ENCODE results near the gene P2RX4. TPM values are rescaled to one million over a fixed set of nuclear protein-coding genes. Genes with fewer than 3 reads are reported as not detected.

Gene P2RX4
- total and polyA plus RNA-seq, 2 of the 4 experiments (the other 2 are of a cell fraction): 9.5 to 12.6 TPM

DNA sequence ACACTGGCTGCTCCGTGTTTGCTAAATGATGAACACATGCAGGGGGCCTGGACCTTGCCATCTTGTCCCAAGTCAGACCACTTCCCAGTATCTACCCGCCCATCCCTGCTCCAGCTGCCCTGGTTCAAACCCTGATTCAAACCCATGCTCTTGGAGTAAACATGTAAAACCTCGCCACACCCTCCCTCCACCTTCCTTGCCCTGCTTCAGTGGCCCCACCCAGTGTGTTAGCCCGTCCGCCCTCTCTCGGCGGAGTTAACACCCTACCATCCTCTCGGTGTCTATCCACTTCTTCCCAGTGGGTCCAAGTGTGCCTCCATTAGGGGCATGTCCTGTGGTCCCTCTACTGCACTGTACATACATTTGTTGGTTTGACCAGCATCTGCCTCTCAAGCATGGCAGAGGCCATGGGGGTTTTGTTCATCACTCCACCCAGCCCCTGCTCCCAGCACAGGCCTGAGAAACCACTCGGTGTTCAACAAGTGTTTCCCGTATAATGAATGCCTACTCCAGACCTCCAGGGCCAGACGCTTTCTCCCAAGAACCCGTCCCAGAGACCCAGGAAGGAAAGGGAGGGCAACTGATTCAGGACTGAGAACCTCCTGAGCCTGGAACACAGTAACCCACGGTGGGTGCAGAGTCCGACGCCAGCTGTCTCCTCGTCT, 37.1 kb downstream of the P2RX4 start:
- Histone ChIP-seq H3K23ac (ENCODE audit: low read depth, low read length) (no peak overlapping the region), H3K36me3 (ENCODE audit: control insufficient read depth, insufficient read depth, low read length) (peaks cover 50% of the 10 kb centered on the region), H2AK9ac (replicated peaks; ENCODE audit: low read depth, low read length, poor library complexity) (no peak overlapping the region), H2BK120ac (ENCODE audit: low read depth, low read length) (no peak overlapping the region), H3K9me3 (ENCODE audit: control insufficient read depth, insufficient read depth, low read length) (no peaks in the 10 kb centered on the region), H2AK5ac (ENCODE audit: low read depth, low read length) (no peak overlapping the region), H3K9me1 (ENCODE audit: insufficient read depth, low read length) (no peaks in the 10 kb centered on the region; the same call in 1 of the 2 replicates), H3K4ac (ENCODE audit: low read depth, low read length) (no peak overlapping the region), H4K91ac (ENCODE audit: insufficient read depth, low read depth, low read length) (no peak overlapping the region), H3K27ac (ENCODE audit: insufficient read depth, low read length) (no peak overlapping the region), H3K4me3 (ENCODE audit: insufficient read depth, low read depth, low read length) (no peak overlapping the region), H2BK5ac (ENCODE audit: low read depth, low read length, poor library complexity, severe bottlenecking) (no peak overlapping the region), H4K5ac (ENCODE audit: low read depth, low read length) (no peak overlapping the region), H2BK20ac (ENCODE audit: low read depth, low read length) (no peak overlapping the region), H3K27me3 (ENCODE audit: control insufficient read depth, insufficient read depth, low read length) (no peaks in the 10 kb centered on the region), H3K79me1 (ENCODE audit: low read depth in 1 of 2, low read length in 2 of 2) (no peaks in the 10 kb centered on the region), H4K8ac (ENCODE audit: low read depth in 2 of 2, low read length in 2 of 2) (no peak overlapping the region), H3K4me1 (ENCODE audit: control insufficient read depth, insufficient read depth, low read length) (no peaks in the 10 kb centered on the region), H3K4me2 (ENCODE audit: low read depth, low read length) (no peak overlapping the region), H3K14ac (replicated peaks; ENCODE audit: low read depth, low read length) (no peak overlapping the region), H3K18ac (ENCODE audit: low read depth, low read length) (no peak overlapping the region), H2BK15ac (ENCODE audit: low read depth, low read length) (no peak overlapping the region), H2AFZ (replicated peaks; ENCODE audit: low read length, poor library complexity) (no peak overlapping the region), H3K56ac (ENCODE audit: extremely low read depth, insufficient read depth, low read length) (no peak overlapping the region), H3K9ac (ENCODE audit: low read depth, low read length) (no peak overlapping the region), H4K20me1 (ENCODE audit: insufficient read depth, low read length) (no peaks in the 10 kb centered on the region; the same call in 1 of the 2 replicates)
- dilution Hi-C loops (cut with HindIII; ENCODE audit: low sequenced_read_pairs, unreplicated experiment) (no loop called here), in situ Hi-C loops (cut with MboI; ENCODE audit: low sequenced_read_pairs) (no loop called here), intact Hi-C loops (cut with micrococcal nuclease) (no loop called here)
- DNase-seq (no peak), ATAC-seq (ENCODE audit: low read depth) (no peak)
- ChIA-PET POLR2A (ENCODE audit: unreplicated experiment) (no interaction called here), CTCF (no interaction called here)
- no peak for TF ChIP-seq FOS (IDR thresholded peaks at IDR 0.05; ENCODE audit: low read depth, low read length)
- TF ChIP-seq SMC3 (IDR thresholded peaks at IDR 0.05; ENCODE audit: low read depth, low read length): no peak
- no peak for TF ChIP-seq MAZ (IDR thresholded peaks at IDR 0.05; ENCODE audit: borderline replicate concordance, low read depth, low read length)
- TF ChIP-seq MAFK (IDR thresholded peaks at IDR 0.05; ENCODE audit: low read depth, low read length): no peak
- TF ChIP-seq, protein P1, sequence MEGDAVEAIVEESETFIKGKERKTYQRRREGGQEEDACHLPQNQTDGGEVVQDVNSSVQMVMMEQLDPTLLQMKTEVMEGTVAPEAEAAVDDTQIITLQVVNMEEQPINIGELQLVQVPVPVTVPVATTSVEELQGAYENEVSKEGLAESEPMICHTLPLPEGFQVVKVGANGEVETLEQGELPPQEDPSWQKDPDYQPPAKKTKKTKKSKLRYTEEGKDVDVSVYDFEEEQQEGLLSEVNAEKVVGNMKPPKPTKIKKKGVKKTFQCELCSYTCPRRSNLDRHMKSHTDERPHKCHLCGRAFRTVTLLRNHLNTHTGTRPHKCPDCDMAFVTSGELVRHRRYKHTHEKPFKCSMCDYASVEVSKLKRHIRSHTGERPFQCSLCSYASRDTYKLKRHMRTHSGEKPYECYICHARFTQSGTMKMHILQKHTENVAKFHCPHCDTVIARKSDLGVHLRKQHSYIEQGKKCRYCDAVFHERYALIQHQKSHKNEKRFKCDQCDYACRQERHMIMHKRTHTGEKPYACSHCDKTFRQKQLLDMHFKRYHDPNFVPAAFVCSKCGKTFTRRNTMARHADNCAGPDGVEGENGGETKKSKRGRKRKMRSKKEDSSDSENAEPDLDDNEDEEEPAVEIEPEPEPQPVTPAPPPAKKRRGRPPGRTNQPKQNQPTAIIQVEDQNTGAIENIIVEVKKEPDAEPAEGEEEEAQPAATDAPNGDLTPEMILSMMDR (conservative IDR thresholded peaks at IDR 0.05; ENCODE audit: low read depth, low read length): no peak
- no peak for TF ChIP-seq RAD21 (IDR thresholded peaks at IDR 0.05; ENCODE audit: low read length)
- TF ChIP-seq RCOR1 (IDR thresholded peaks at IDR 0.05; ENCODE audit: insufficient replicate concordance, low read length): no peak
- TF ChIP-seq, protein P2, sequence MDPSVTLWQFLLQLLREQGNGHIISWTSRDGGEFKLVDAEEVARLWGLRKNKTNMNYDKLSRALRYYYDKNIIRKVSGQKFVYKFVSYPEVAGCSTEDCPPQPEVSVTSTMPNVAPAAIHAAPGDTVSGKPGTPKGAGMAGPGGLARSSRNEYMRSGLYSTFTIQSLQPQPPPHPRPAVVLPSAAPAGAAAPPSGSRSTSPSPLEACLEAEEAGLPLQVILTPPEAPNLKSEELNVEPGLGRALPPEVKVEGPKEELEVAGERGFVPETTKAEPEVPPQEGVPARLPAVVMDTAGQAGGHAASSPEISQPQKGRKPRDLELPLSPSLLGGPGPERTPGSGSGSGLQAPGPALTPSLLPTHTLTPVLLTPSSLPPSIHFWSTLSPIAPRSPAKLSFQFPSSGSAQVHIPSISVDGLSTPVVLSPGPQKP (IDR thresholded peaks at IDR 0.05; ENCODE audit: borderline replicate concordance, low read depth, low read length): no peak
- no TSS peak for BruUV-seq (replicated peaks)
- WGBS, 2 experiments (ENCODE audit: extremely low coverage in 2 of 2, insufficient read length in 1 of 2): 89% methylated on average over 14 of the region's 16 CpGs; no CpG with 5 or more reads in 1 of the 2 experiments
